Neural crest cell (in vitro differentiated cells): Measurements from ENCODE around the gene NPAS2. TPM values are rescaled to one million over a fixed set of nuclear protein-coding genes. Genes with fewer than 3 reads are reported as not detected.

Experiments
- DNase-seq: peaks from one replicate; pipeline ENCODE4 v3.0.0; 2021; ENCODE audit warnings: low read depth, mixed read lengths, low spot score
- H3K27ac Mint-ChIP-seq: one replicate; pipeline ENCODE4 v1.8.0; 2021; ENCODE audit warnings: mild to moderate bottlenecking, mixed read lengths; ENCODE audit not compliant: unreplicated experiment
- H3K27me3 Mint-ChIP-seq: 2 replicates; pipeline ENCODE4 v1.8.0; 2021; ENCODE audit warnings: low read depth, mild to moderate bottlenecking, mixed read lengths
- H3K36me3 Mint-ChIP-seq: 2 replicates; pipeline ENCODE4 v1.8.0; 2021; ENCODE audit warnings: low read depth, mild to moderate bottlenecking, mixed read lengths
- H3K4me1 Mint-ChIP-seq: 2 replicates; pipeline ENCODE4 v1.8.0; 2021; ENCODE audit warnings: mixed read lengths
- H3K4me3 Mint-ChIP-seq: one replicate; pipeline ENCODE4 v1.8.0; 2021; ENCODE audit warnings: mild to moderate bottlenecking, mixed read lengths
- H3K9me3 Mint-ChIP-seq: 2 replicates; pipeline ENCODE4 v1.8.0; 2021; ENCODE audit warnings: mixed read lengths
- total RNA-seq: library from RNA; stranded (reverse); gene quantifications from 2 replicates; pipeline ENCODE4 v1.2.1, GENCODE V29; 2021
- TF ChIP-seq, protein P1 (sequence below): fragments of 200-600 bp; sonication (generic); conservative IDR thresholded peaks from 2 replicates; pipeline ENCODE4 v1.5.0; 2021; ENCODE audit warnings: antibody characterized with exemption, mild to moderate bottlenecking

The NPAS2 gene
- total RNA-seq, 1 donor from 2014 or later, result 2.6 TPM

GRCh38 chr2:100888601-100889000 lies 68.7 kb downstream of the NPAS2 start:
- Mint-ChIP-seq H3K27me3 (no peaks in the 10 kb centered on the region), H3K9me3 (no peaks in the 10 kb centered on the region), H3K4me3 (no peak overlapping the region), H3K27ac (no peak overlapping the region), H3K36me3 (no peaks in the 10 kb centered on the region), H3K4me1 (no peaks in the 10 kb centered on the region)
- no peak for DNase-seq
- TF ChIP-seq, protein P1, sequence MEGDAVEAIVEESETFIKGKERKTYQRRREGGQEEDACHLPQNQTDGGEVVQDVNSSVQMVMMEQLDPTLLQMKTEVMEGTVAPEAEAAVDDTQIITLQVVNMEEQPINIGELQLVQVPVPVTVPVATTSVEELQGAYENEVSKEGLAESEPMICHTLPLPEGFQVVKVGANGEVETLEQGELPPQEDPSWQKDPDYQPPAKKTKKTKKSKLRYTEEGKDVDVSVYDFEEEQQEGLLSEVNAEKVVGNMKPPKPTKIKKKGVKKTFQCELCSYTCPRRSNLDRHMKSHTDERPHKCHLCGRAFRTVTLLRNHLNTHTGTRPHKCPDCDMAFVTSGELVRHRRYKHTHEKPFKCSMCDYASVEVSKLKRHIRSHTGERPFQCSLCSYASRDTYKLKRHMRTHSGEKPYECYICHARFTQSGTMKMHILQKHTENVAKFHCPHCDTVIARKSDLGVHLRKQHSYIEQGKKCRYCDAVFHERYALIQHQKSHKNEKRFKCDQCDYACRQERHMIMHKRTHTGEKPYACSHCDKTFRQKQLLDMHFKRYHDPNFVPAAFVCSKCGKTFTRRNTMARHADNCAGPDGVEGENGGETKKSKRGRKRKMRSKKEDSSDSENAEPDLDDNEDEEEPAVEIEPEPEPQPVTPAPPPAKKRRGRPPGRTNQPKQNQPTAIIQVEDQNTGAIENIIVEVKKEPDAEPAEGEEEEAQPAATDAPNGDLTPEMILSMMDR, result no peak

- H3K36me3 Mint-ChIP-seq, result no peaks in the 10 kb centered on the region
- TF ChIP-seq, protein P1, result no peak
- no peak overlapping the region for H3K4me3 Mint-ChIP-seq
- DNase-seq, result no peak
- peak overlapping the region; percentile 43 for H3K27ac Mint-ChIP-seq
- H3K27me3 Mint-ChIP-seq, result no peaks in the 10 kb centered on the region
- H3K4me1 Mint-ChIP-seq, result peaks cover 3% of the 10 kb centered on the region
- no peaks in the 10 kb centered on the region for H3K9me3 Mint-ChIP-seq
These were observed 69.3 kb downstream of the NPAS2 start for GRCh38 chr2:100889286-100889685.

- Mint-ChIP-seq H3K4me1 (peaks cover 8% of the 10 kb centered on the region), H3K27ac (peak overlapping the region; percentile 24)
These were observed 72.1 kb downstream of the NPAS2 start for GRCh38 chr2:100891906-100892642.

DNA sequence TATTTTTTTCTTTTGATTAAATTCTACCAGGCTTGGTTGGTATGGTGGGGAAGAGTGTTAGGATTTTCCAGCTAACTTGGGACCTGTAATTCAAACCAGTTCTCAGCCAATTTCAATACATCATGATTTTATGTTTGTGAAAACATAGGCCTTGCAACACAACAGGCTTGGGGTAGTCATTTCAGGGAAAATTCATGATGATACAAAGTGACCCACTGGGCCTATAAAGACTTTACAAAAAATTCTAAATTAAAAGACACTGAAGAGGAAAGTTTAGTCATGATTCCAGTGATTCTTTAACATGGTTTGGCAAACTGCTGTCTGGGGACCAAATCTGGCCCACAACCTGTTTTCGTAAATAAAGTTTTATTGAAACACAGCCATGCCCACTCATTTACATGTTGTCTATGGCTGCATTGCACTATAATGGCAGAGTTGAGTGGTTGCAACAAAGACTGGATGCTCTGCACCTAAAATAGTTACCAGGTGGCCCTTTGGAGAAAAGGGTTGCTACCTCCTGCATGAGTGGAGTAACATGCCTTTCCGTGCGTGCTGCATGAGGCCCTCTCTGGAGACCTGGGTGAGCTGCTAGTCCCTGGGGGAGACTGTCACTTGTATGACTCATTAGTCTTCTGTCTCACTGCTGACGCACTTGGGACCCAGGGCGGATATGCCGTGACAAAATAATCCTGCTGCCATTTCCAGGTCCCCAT lies 73.6 kb downstream of the NPAS2 start:
- Mint-ChIP-seq H3K4me3 (no peak overlapping the region), H3K9me3 (no peaks in the 10 kb centered on the region), H3K27ac (no peak overlapping the region), H3K27me3 (no peaks in the 10 kb centered on the region), H3K4me1 (peaks cover 8% of the 10 kb centered on the region), H3K36me3 (no peaks in the 10 kb centered on the region)
- TF ChIP-seq, protein P1, result no peak
- no peak for DNase-seq

More at GRCh38 chr2:100891906-100892642, 72.1 kb downstream of the NPAS2 start:
- TF ChIP-seq, protein P1, result no peak
- H3K36me3 Mint-ChIP-seq, result no peaks in the 10 kb centered on the region
- H3K4me3 Mint-ChIP-seq, result no peak overlapping the region
- no peaks in the 10 kb centered on the region for H3K9me3 Mint-ChIP-seq
- no peak for DNase-seq
- H3K27me3 Mint-ChIP-seq, result no peaks in the 10 kb centered on the region

- no peak overlapping the region for H3K4me3 Mint-ChIP-seq
- DNase-seq, result no peak
- peak overlapping the region; percentile 62 for H3K27ac Mint-ChIP-seq
- no peaks in the 10 kb centered on the region for H3K36me3 Mint-ChIP-seq
- no peaks in the 10 kb centered on the region for H3K27me3 Mint-ChIP-seq
- TF ChIP-seq, protein P1, result no peak
- peaks cover 8% of the 10 kb centered on the region for H3K4me1 Mint-ChIP-seq
- no peaks in the 10 kb centered on the region for H3K9me3 Mint-ChIP-seq
These were observed 74.3 kb downstream of the NPAS2 start for GRCh38 chr2:100894105-100894795.
